RWPE1 (cell line): ENCODE measurements around the gene KCNK16.

Source experiments
- CTCF ChIA-PET: fragments of 350-600 bp; sonication (Branson Sonifier 250); formaldehyde crosslinking; extraction: SDS; loops from one replicate; lab custom pipeline; 2021; lab: Yijun Ruan, JAX
- POLR2A ChIA-PET: fragments of 400-600 bp; formaldehyde crosslinking; extraction: SDS; loops from one replicate; lab custom pipeline; 2020; ENCODE audit warnings: antibody characterized with exemption; ENCODE audit not compliant: low non-redundant PET; lab: Yijun Ruan, JAX
- DNase-seq: peaks from one replicate; pipeline ENCODE4 v3.0.0; 2012; ENCODE audit warnings: low spot score
- H3K27ac ChIP-seq: fragments of 450-650 bp; 2 replicates; pipeline ENCODE4 v1.5.1; 2017
- CTCF ChIP-seq: fragments of 450-650 bp; conservative IDR thresholded peaks from 2 replicates; pipeline ENCODE4 v1.5.1; 2017; ENCODE audit warnings: low read depth, mild to moderate bottlenecking

The KCNK16 gene

GRCh38 chr6:39322306-39322850, at the start of gene KCNK16:
Gene KCNK16 (minus strand): TSS chr6:39322702. CDS start chr6:39322540, 162 bp downstream.
- CTCF ChIA-PET: interaction anchor here (0.6 to 0.7 kb wide), 2 partner anchors 11 to 291 kb away, joined by 3 read pairs; no protein-coding TSS in a partner anchor
- H3K27ac ChIP-seq: no peak within 1 kb of the TSS
- TF ChIP-seq CTCF: no peak
- no peak for DNase-seq
- POLR2A ChIA-PET: no interaction called here

- H3K27ac ChIP-seq: no peak overlapping the region
- CTCF ChIA-PET: no interaction called here
- POLR2A ChIA-PET: no interaction called here
- TF ChIP-seq CTCF: no peak
- no peak for DNase-seq
These were observed 47.9 kb upstream of the KCNK16 start for GRCh38 chr6:39370390-39370789.

- CTCF ChIA-PET: interaction anchor here (0.5 kb wide), 1 partner anchor 147 kb away, joined by 4 read pairs; no protein-coding TSS in a partner anchor
- DNase-seq: no peak
- no peak for TF ChIP-seq CTCF
- H3K27ac ChIP-seq: no peak overlapping the region
- POLR2A ChIA-PET: no interaction called here
These were observed 47.5 kb upstream of the KCNK16 start for GRCh38 chr6:39369987-39370386.

GRCh38 chr6:39367700-39368099, 45.2 kb upstream of the KCNK16 start:
- CTCF ChIA-PET: no interaction called here
- POLR2A ChIA-PET: no interaction called here
- H3K27ac ChIP-seq: no peak overlapping the region
- no peak for TF ChIP-seq CTCF
- no peak for DNase-seq

GRCh38 chr6:39366931-39367618, 44.6 kb upstream of the KCNK16 start:
- DNase-seq: no peak
- ChIA-PET POLR2A (no interaction called here), CTCF (interaction anchor here (0.6 kb wide), 1 partner anchor 556 kb away, joined by 6 read pairs; no protein-coding TSS in a partner anchor)
- TF ChIP-seq CTCF: no peak
- no peak overlapping the region for H3K27ac ChIP-seq

- CTCF ChIA-PET: interaction anchor here (0.6 kb wide), 1 partner anchor 964 kb away, joined by 4 read pairs; no protein-coding TSS in a partner anchor
- no peak for TF ChIP-seq CTCF
- no peak overlapping the region for H3K27ac ChIP-seq
- POLR2A ChIA-PET: no interaction called here
- peak; percentile 20 for DNase-seq
These were observed 43.0 kb upstream of the KCNK16 start for GRCh38 chr6:39365281-39366074.
